CD4-positive, alpha-beta T cell treated with Interferon alpha-2 for 1 hour (primary cell): ENCODE data around the gene P3R3URF.
A peak's percentile ranks its signal among the peaks of the same experiment; 100 is the strongest.

Source experiments
- DNase-seq, 2 donors: peaks; one replicate each; pipeline ENCODE4 v3.0.0-alpha.2; 2020 to 2022

The P3R3URF gene

DNA sequence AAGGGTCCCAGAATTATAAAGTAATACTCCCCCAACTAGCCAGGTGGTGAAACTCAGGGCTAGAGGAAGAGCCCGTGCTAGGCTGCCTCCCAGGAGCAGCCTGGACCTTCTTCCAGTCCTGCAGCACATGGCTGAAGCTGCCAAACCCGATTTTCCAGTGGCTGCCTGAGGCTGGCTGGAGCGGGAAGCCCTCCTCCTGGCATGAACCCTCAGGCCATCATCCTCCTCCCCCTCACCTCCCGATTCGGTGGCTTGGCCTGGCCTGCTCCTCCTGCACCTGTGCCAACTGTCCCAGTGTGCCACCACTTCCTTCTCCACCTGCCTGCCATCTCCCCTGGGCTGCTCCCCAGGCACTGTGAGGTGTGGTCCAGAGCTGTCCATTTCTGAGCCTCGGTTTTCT, 4.4 kb downstream of the P3R3URF start:
- no peak for DNase-seq

DNA sequence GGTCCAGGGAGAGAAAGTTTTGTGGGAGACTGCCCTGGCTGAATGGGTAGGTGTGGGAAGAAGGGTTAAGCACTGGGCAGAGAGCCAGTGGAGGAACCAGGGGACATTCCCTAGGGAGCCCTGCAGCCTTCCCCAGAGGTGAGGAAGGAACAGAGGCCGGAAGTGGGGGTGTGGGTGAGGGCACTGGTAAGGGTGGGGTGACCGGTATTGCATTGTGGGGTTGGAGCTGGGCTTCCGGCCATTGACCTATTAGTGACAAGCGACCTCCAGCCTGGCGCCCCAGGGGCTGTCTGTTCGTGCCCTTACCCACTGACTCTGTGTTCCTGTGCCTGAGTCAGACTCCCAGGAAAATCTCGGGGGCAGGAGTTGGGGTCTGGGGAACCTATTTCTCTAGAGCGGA, 4.9 kb downstream of the P3R3URF start:
- DNase-seq = no peak

DNA sequence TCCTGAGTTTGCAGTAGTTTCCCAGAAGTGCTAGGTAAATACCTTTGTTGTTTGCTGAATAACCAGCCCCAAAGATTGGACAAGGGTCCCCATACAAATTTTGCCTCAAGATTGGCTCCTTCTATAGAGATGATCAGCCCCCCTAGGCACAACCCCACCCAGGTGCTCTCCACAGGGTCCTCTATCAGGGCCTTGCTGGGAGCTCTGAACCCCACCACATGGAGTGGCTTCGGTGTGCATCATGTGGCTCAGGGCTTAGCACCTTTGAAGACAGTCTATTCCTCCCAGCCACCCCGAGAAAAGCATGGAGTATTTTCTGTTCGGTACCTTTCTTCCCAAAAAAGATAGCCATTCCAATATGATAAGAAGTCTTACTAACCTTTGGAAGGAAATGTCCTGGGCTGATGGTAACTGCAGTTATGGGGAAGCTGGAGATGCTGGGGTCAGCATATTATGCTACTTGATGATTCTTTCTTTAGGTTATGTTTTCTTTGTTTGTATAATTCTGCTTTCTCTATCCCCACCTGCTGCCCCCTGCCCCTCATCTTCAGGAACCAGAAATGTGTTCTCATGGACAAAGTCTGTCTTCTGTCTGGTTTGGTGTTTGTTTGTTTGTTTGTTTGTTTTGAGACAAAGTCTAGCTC, 6.4 kb downstream of the P3R3URF start:
- DNase-seq = no peak

DNA sequence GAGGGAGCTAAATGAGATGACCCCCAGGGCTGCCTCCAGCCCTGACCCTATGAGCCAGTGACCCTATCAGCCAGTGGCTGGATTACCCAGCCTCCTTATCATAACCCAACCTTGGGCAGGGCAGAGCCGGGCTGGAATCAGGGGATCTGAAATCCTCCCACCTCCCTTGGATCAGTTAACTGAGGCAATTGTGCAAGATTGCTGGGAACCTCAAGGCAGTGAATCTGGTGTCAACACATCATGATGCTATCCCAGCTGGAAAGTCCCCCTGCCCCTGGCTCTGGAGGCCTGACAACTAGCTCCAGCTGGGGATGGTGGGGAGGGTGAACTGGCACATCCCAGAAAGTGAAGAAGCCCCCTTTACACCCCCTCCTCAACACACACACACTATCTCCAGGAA, 7.8 kb downstream of the P3R3URF start:
- no peak for DNase-seq

DNA sequence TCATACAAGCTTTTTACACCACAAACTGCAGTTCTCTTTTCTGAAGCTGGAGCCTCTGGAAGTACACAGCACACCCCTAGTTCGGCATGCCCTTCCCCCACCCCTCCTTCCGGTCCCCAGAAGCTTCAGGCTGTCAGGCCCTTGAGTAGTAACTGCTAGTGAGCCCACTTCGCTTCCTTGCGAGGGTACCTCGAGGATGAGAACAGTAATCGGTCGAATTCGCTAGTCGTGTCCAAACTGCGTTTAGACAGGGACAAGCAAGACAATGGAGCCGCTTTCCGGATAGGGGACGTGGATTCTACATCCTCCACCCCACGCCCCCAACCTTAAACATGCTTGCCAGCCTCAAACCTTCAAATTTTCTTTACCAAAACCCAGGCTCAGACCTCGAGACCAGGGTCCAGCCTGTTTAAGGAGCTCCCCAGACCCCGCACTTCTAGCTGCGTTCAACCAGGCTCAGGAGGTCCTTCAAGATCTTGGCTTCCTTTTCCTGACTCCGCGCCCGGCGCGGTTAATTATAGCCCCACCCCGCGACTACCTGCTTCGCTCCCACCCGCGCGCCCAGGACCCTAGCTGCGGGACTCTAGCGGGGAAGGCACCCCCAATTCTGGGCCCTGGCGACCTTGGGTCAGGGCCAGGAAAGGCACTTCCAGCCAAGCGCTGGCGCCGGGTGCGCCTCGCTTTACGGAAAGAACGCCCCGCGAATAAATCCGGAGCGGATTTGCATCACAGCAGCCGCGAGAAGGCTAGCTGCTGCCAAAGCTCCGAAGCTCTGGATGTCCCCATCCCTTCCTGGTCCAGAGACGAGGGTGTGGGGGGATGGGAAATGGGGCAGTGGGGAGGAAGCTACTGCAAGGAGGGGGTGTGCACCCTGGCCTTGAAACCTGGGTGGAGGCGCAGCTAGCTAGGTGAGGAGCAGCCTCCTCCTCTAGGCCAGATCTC, 9.5 kb downstream of the P3R3URF start:
- peak; percentile 23 to 43 for DNase-seq

DNA sequence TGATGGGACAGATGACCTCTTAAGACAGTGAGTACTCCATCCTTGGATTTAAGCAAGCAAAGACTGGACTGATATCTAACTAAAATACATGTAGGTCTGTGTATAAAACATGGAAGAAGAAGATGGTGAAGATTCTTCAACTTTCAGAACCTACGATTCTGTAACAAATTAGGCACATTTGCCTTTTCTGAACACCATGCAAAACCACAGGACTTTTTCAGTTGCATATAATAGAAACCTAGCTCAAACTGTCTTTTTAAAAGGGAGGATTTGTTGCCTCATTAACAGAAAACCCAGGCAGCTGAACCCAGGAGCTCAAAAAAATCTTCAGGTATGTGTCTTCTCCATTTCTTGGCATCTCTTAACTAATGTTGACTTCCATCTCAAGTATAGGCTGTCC, 16.1 kb downstream of the P3R3URF start:
- DNase-seq = no peak

DNA sequence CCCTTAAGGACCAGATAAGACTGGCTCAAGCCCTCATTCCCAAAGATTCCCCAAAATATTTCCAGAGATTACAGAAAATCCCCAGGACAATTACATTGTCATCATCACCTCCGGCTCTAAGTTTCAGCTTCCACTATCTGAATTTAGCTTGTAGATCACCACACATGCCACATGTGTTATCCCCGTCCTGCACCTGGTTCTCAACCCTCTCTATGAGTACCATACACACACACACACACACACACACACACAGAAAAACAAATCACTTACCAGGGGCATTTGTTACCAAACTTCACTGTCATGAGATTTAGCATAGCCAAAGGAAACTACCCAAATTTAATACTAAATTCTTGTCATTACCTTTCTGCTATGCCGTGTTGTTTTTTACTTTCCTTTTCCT, 16.8 kb downstream of the P3R3URF start:
- no peak for DNase-seq

DNA sequence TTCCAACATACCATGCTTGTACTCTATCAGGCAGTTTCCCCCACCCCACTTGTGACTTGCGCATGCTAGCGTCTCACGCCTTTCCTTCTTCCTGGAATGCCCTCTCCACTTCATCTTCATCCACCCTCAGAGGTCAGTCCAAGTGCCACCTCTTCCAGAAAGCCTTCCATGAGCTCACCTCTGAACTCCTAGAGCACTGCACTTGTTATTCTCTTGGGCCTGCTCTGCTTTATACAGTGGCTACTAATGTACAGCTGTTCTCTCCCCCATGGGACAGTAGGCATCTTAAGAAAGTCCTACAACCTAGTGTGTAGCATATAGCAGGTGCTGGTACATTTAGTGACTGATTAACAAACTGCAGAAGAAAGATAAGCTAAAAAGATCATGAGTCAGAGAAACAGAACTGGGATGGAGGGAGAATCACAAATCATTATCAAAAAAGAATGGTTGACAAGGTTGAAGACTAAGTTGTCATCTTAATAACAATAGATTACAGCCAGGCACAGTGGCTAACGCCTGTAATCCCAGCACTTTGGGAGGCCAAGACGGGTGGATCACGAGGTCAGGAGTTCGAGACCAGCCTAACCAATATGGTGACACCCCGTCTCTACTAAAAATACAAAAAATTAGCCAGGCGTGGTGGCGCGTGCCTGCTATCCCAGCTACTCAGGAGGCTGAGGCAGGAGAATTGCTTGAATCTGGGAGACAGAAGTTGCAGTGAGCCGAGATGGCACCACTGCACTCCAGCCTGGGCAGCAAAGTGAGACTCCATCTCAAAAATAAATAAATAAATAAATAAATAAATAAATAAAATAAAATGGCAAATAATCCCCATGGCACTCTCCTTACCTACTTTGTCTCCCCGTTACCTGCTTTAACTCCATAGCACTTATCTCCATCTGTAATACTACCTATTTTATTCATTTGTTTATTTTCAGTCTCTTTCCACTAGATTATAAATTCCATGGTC, 17.7 kb downstream of the P3R3URF start:
- no peak for DNase-seq

DNA sequence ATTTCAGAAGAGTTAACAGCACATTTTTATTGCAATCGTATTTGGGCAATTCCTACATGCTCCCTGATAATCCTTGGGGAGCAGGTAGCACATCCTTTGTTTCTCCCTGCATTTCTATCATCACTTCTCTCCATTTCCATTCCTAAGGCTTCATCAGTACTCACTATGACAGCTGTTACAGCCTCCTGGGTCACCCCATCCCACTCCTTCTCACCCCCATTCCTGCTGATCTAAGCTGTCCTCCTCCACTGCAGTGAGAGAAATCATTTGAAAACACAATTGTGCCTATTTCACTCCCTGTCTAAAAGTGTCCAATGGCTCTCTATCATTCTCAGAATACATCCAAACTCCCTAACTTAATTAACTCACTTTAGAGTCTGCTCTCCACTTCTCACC, 18.4 kb downstream of the P3R3URF start:
- no peak for DNase-seq

DNA sequence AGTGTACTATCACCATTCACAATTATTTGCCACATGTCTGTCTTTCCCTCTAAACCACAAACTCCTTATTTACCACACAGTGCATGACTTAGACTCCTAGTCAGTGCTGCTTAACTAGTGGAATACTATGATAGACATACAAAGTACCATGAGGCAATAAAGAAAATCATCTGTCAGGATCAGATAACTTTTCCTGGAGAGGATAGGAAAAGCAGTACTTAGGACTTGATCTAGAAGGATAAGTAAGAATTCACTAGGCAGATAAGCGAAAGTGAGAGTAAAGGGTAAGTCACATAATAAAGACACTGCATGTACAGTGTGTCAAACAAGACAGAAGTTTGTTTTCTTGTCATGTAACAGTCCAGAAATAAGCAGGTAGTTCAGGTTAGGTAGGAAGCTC, 22.6 kb downstream of the P3R3URF start:
- no peak for DNase-seq

DNA sequence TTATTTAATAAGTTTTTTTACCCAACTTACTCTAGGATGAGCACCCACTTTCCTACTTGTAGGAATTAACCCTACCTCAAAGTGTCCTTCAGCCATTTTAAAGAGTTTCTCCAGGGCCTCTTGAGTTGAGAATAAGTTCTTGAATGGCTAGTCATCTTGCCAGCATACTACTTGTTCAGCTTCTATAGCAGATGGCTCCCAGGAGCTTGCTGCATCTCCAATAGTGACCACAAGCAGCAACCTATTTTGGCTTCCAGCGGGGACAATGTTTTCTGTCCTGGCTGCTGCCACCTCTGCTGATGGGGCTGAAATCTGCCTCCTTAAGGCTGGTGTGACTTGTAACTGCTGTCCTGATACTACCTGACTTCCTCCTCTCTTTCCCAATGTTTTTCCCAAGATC, 23.1 kb downstream of the P3R3URF start:
- no peak for DNase-seq

DNA sequence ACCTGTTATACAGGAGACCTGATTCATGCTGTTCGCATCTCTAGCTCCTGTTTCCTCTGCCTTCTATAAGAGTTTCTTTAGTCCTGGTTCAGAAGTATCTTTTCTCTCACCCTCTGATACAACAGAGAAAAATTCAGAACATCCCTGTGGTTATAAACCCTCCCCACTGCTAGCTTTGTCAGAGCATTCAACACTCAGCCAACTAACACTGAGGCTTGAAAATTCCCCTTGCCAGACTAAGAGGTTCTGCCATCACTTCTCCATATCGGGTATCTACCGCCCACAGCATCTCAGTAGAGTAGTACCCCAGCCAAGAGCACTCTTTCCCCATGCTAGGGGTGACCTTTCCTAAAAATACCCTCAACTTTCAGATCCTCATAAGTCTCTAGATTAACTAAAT, 24.3 kb downstream of the P3R3URF start:
- DNase-seq = no peak

DNA sequence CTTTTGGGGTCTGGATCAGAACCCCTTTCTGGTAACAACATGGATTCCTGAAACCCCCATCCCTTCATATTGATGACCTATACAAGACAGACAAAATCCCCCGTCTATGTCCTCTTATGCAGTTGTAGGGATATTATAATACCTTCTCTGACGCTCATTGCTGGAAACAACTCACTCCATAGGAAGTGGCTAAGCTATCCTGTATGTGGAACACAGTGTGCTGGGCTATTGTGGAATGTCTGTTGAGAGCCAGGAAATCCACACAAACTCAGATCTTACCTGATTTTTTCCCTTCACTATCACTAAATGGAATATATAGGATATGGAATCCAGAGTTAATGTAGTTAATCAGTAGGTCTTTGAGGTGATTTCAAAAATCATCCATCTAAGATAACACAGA, 26.2 kb downstream of the P3R3URF start:
- no peak for DNase-seq

DNA sequence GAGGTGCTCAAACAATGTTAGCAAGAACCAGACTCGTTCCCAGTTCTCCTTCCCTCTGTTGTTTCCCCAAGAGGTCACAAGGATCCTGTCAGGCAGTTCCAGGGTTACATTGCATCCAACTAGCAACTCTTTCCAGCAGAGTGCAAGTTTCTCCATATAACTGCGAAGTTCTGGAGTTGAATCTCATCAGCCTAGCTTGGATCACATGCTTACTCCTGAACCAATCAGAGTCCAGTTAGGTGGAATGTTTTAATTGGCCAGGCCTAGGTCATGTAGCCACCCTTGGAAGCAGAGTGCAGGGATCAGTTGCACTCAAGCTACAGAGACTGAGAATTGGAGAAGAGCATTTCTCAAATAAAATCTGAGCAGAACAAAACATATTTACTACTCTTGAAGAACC, 28.0 kb downstream of the P3R3URF start:
- DNase-seq = no peak

DNA sequence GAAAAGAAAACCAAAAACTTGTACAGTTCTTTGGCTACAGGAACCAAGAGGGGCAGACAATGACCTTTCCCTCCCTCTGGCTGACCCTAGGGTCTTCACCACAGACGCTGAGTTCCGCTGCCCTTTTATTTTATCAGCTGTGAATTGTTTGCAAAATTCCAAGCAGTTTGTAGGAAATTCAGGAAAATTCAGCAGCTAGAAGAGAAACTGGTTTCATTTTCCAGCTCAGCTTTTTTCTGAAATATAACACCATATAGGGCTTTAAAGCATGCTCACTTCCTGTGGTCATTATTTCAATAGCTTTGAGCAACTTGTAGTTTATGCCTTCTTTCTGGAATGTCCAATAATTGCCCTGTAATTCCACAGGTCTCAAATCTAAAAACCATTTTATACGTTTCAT, 38.4 kb downstream of the P3R3URF start:
- DNase-seq = no peak

DNA sequence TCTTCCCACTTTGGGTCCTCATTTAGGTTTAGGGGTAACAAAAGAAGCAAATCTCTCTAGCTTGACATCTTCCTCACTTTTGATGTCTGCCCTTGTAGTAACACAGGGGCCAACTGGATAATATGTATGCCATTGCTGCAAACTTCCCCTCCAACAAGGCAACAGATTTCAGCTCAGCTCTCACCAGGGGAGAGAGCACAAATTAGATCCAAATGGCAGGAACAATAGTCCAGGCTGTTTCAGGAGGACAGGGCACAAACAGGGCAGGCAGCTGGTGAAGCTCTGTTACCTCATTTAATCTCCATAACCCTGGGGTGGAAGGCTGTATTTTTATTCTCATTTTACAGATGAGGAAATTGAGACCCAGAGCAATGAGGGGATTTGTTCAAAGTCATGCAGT, 39.6 kb downstream of the P3R3URF start:
- DNase-seq = no peak

DNA sequence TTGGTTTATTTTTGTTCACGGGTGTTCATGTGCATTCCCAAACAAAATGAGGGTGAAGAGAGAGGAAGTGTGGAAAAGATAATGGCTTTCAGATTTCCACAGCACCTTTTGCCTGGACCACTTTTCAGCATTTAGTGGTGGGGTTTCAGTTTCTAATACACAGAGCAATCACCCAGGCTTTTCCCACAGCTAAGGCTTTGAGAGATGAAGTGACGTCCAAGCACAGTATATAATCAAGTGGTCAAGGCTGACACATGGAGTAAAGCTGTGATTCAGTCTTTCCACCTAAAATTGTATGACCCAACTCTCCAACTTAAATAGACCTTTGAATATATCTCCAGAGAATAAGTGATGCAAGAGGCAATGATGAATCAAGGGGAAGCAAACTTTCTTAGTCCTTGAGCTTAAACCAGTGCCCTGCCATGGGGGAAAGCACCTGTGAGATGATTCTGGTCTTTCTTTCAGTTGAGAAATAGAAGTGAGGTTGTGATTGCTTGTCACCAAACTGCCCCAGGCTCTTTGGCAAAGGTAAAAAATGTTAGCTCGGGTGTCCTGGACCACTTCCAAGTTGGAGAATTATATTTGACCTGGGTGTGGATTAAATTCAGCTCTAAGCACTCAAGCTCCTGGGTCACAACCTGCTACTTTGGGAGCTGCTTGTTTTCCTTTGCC, 41.5 kb downstream of the P3R3URF start:
- no peak for DNase-seq

DNA sequence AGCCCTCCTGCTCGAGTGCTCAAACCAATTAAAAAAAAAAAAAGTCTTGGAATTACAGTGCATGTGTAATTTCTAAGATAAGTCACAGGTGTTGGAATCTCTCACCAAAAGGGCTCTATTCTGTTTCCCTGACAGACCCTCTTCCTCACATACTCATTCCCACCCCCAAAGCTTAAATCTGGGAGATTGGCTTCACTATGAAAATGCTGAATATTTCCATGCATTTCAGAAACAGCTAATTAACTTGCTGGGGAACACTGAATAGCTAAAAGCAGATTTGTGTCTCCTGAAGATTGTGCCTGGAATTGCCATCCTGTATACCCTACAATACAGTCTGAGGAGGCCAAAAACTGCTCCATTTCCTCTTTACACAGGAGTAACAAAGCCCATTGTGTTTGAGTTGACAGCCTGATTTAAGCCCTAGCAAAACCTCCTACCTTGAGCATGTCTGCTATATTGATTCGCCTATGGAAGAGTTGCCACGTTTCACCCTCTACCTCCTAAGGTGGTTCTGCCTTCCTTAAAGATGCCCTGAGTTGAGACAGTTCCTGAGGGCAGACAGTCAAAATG, 42.4 kb downstream of the P3R3URF start:
- DNase-seq = no peak

DNA sequence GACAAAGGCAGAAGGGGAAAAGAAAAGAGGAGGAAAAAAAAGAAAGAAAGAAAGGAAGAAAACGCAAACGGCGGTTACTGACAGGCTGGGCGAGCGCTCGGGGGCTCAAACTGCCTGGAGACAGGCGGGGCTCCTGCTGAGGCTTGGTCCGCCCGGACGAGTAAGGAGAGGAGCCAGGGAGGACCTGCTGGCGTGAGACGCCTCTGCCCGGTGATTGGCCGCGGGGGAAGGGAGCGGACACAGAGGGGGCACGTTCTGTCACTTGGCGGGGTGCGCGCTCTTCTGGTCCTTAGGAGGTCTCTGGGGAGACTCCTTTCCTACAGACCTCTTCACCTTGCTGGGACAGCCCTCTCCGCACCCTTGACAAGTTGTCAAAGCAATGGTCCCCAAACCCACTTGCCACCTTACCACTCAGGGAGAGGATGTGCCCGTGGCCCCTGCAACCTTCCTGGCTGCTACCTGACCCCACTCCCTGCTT, 43.1 kb downstream of the P3R3URF start:
- DNase-seq = no peak

DNA sequence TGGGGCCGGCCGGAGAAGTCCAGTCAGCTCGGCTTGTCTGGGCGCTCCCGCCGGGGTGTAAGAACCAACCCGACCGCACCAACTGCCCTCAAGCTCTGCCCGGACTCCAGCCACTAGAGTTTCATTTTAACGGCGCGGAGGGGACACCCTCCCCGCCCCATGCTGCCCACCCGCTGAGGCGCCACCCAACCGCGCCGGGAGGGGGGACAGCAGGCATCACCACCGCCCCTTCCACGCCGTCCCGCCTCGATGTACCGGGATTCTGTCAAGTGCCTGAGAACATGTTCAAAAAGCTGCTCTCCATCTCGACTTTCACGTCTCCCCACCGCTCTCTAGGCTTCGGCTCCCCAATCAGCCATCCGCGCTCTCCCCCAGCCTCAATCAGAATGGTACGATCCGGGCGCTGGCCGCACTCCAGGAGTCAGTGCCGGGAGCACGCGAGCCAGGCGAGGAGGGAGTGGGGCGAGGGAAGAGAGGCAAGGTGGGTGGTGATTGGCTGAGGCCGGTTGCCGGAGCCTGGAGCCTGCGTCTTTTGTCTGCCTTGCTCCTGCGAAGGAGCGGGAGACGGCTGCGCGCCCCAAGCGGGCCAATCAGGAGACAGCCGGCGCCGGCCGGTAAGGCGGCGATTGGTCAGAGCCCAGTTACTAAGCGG, 43.6 kb downstream of the P3R3URF start, which contains the start of gene PIK3R3:
Gene PIK3R3, minus strand, starts transcription at position 101 of the 652 bp plus-strand sequence. CDS start 677 bp downstream, outside the sequence.
- peak; percentile 92 to 94 for DNase-seq
